Gastrocnemius medialis (tissue), 4 donors: ENCODE results near the gene PRDX3. TPM values are rescaled to one million over a fixed set of nuclear protein-coding genes. Genes with fewer than 3 reads are reported as not detected.
A peak's percentile ranks its signal among the peaks of the same experiment; 100 is the strongest.

ENCODE experiments used
- ATAC-seq, 2 donors: fragments of 150-250 bp; one replicate each; pipeline ENCODE4 v1.9.1; 2016
- DNase-seq, 2 donors: peaks; one replicate each; pipeline ENCODE4 v3.0.0-alpha.2; 2019
- H3K27ac ChIP-seq, 4 donors: fragments of 200-600 bp; sonication (generic); 1 replicate in 1 of 4; 2 replicates in 3 of 4; pipeline ENCODE4 v1.5.1; 2016 to 2018; ENCODE audit warnings: mild to moderate bottlenecking in 2 of 4, moderate library complexity in 1 of 4
- H3K27me3 ChIP-seq, 3 donors: fragments of 200-600 bp; sonication (generic) in 2 of 3; 1 replicate in 1 of 3; 2 replicates in 2 of 3; pipeline versions ENCODE4 v1.5.1 to v1.6.0; 2016 to 2019; ENCODE audit warnings: mild to moderate bottlenecking in 1 of 3, moderate library complexity in 1 of 3
- H3K36me3 ChIP-seq, 2 donors: fragments of 200-600 bp; sonication (generic) in 1 of 2; one replicate each; pipeline ENCODE4 v1.5.1; 2017 to 2018
- H3K4me1 ChIP-seq, 2 donors: fragments of 200-600 bp; sonication (generic) in 1 of 2; one replicate each; pipeline ENCODE4 v1.5.1; 2016 to 2017; ENCODE audit warnings: mild to moderate bottlenecking in 2 of 2
- H3K4me3 ChIP-seq, 4 donors: fragments of 200-600 bp; sonication (generic) in 3 of 4; 1 replicate in 1 of 4; 2 replicates in 3 of 4; pipeline ENCODE4 v1.5.1; 2016 to 2019; ENCODE audit warnings: mild to moderate bottlenecking in 2 of 4
- H3K9me3 ChIP-seq, 3 donors: fragments of 200-600 bp; sonication (generic) in 2 of 3; 1 replicate in 1 of 3; 2 replicates in 2 of 3; pipeline ENCODE4 v1.5.1; 2016 to 2019
- POLR2A ChIP-seq, 2 donors: fragments of 450-650 bp; IDR thresholded peaks; one replicate each; pipeline ENCODE4 v1.6.1; 2017; ENCODE audit warnings: antibody characterized with exemption in 2 of 2, mild to moderate bottlenecking in 2 of 2, moderate library complexity in 2 of 2
- in situ Hi-C, 4 donors: fragments of 200-750 bp; cut with MboI; loops; one replicate each; pipeline versions ENCODE4 v1.15.0 to v1.8.0; 2017; ENCODE audit warnings: low sequenced_read_pairs in 4 of 4
- intact Hi-C: fragments of 100-400 bp; cut with DNase I; formaldehyde crosslinking; loops from one replicate; pipeline ENCODE4 v1.15.1; 2023; ENCODE audit warnings: low total_unique reads
- total RNA-seq, 4 donors: library from RNA; depleted of rRNA; stranded (reverse); fragments of >200 nt; gene quantifications; one replicate each; pipeline versions ENCODE4 v1.1.0 to v1.2.3, GENCODE V29; 2016
- TF ChIP-seq, protein P1 (sequence below), 5 experiments: fragments of 450-650 bp in 3 of 5; fragments of 200-600 bp in 2 of 5; sonication (generic) in 2 of 5; IDR thresholded peaks in 4 of 5; conservative IDR thresholded peaks in 1 of 5; 1 replicate in 4 of 5; 2 replicates in 1 of 5; pipeline ENCODE4 v1.5.1; 2016 to 2019; ENCODE audit warnings: antibody characterized with exemption in 5 of 5, mild to moderate bottlenecking in 3 of 5, moderate library complexity in 3 of 5

PRDX3 gene
- total RNA-seq, 4 donors from 2014 or later = 227 to 342 (median 250) TPM

DNA sequence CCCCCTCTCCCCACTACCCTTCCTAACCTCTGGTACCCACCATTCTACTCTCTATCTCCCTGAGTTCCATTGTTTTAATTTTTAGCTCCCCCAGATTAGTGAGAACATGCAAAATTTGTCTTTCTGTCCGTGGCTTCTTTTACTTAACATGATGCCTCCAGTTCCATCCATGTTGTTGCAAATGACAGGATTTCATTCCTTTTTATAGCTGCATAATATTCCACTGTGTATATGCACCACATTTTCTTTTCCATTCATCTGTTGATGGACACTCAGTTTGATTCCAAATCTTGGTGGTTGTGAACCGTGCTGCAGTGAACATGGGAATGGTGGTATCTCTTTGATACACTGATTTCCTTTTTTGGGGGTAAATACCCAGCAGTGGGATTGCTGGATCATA is 52.7 kb downstream of the PRDX3 start:
- peaks cover 0 to 43% of the 10 kb centered on the region in 2 donors for H3K36me3 ChIP-seq
- H3K9me3 ChIP-seq = no peaks in the 10 kb centered on the region
- intact Hi-C loops = no loop called here
- DNase-seq (no peak), ATAC-seq (no peak)
- no peaks in the 10 kb centered on the region for H3K27me3 ChIP-seq
- H3K27ac ChIP-seq = no peak overlapping the region
- TF ChIP-seq POLR2A (IDR thresholded peaks at IDR 0.05) = no peak
- TF ChIP-seq, protein P1, sequence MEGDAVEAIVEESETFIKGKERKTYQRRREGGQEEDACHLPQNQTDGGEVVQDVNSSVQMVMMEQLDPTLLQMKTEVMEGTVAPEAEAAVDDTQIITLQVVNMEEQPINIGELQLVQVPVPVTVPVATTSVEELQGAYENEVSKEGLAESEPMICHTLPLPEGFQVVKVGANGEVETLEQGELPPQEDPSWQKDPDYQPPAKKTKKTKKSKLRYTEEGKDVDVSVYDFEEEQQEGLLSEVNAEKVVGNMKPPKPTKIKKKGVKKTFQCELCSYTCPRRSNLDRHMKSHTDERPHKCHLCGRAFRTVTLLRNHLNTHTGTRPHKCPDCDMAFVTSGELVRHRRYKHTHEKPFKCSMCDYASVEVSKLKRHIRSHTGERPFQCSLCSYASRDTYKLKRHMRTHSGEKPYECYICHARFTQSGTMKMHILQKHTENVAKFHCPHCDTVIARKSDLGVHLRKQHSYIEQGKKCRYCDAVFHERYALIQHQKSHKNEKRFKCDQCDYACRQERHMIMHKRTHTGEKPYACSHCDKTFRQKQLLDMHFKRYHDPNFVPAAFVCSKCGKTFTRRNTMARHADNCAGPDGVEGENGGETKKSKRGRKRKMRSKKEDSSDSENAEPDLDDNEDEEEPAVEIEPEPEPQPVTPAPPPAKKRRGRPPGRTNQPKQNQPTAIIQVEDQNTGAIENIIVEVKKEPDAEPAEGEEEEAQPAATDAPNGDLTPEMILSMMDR (IDR thresholded peaks at IDR 0.05 in 4 of 5, conservative IDR thresholded peaks at IDR 0.05 in 1 of 5) = no peak
- no peak overlapping the region for H3K4me3 ChIP-seq
- in situ Hi-C loops = no loop called here
- peaks cover 1 to 2% of the 10 kb centered on the region in 2 donors for H3K4me1 ChIP-seq

DNA sequence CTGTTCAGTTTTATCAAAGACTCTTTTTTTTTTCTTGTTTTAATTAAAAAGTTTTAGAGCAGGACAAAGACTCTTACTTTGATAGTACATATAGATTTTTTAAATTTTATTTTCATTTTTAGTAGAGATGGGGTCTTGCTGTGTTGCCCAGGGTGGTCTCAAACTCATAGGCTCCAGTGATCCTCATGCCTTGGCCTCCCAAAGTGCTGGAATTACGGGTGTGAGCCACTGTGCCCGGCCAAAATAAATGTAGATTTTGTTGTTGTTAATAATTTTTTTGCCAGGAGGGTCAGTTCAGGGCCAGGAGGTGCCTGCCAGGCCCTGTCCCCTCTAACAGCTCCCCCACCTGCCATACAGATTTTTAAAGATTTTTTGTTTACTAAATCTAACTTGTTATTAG is 57.7 kb downstream of the PRDX3 start:
- intact Hi-C loops (no loop called here), in situ Hi-C loops (no loop called here)
- Histone ChIP-seq H3K4me3 (peak overlapping the region in 2 of 4 donors; percentile 9 to 24), H3K27ac (peak overlapping the region; percentile 79 to 94 (median 84)), H3K4me1 (peaks cover 10 to 16% of the 10 kb centered on the region in 2 donors), H3K36me3 (peaks cover 0 to 41% of the 10 kb centered on the region in 2 donors), H3K9me3 (no peaks in the 10 kb centered on the region), H3K27me3 (no peaks in the 10 kb centered on the region)
- no peak for TF ChIP-seq POLR2A (IDR thresholded peaks at IDR 0.05)
- TF ChIP-seq, protein P1 (IDR thresholded peaks at IDR 0.05 in 4 of 5, conservative IDR thresholded peaks at IDR 0.05 in 1 of 5) = no peak
- no peak for ATAC-seq
- DNase-seq = no peak

DNA sequence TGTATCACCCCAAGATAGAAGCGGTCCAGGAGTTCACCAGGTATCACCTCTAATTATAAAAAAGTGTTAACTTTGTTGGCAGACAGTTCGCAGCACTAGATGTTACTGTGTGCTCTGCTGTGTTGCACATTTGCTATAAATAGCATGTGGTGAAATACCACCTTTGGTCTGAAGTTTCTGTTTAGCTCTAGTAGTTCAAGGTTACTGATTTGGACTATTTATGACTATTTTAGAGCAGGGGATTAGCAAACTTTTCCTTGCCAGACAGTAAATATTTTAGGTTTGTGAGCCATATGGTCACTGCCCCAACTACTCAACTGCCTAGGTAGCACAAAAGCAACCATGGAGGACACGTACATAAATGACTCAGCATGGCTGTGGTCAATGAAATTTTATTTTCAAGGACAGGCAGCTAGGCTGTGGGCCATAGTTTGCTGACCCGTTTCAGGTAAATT is 58.2 kb downstream of the PRDX3 start:
- H3K9me3 ChIP-seq = no peaks in the 10 kb centered on the region
- H3K4me3 ChIP-seq = peak overlapping the region in 2 of 4 donors; percentile 9 to 24
- intact Hi-C loops = no loop called here
- H3K4me1 ChIP-seq = peaks cover 10 to 16% of the 10 kb centered on the region in 2 donors
- H3K27me3 ChIP-seq = no peaks in the 10 kb centered on the region
- TF ChIP-seq POLR2A (IDR thresholded peaks at IDR 0.05) = no peak
- peaks cover 0 to 37% of the 10 kb centered on the region in 2 donors for H3K36me3 ChIP-seq
- DNase-seq (peak in 1 of 2 donors; percentile 30), ATAC-seq (peak; percentile 98)
- in situ Hi-C loops = no loop called here
- H3K27ac ChIP-seq = peak overlapping the region; percentile 79 to 94 (median 84)

DNA sequence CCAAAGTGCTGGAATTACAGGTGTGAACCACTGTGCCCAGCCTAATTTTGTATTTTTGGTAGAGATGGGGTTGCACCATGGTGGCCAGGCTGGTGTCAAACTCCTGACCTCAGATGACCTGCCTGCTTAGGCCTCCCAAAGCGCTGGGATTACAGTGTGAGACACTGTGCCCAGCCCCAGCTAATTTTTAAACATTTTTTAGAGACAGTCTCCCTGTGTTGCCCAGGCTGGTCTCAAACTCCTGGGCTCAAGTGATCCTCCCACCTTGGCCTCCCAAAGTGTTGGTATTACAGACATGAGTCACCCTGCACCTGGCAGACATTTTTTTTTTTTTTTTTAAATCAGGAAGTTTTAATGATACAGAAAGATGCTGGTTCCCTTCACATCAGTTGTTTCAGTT is 59.2 kb downstream of the PRDX3 start:
- TF ChIP-seq, protein P1 (IDR thresholded peaks at IDR 0.05 in 4 of 5, conservative IDR thresholded peaks at IDR 0.05 in 1 of 5) = no peak
- no peak for TF ChIP-seq POLR2A (IDR thresholded peaks at IDR 0.05)
- H3K36me3 ChIP-seq = peaks cover 0 to 37% of the 10 kb centered on the region in 2 donors
- DNase-seq (no peak), ATAC-seq (no peak)
- in situ Hi-C loops (no loop called here), intact Hi-C loops (no loop called here)
- H3K27me3 ChIP-seq = no peaks in the 10 kb centered on the region
- H3K9me3 ChIP-seq = no peaks in the 10 kb centered on the region
- H3K27ac ChIP-seq = peak overlapping the region; percentile 79 to 94 (median 84)
- H3K4me3 ChIP-seq = no peak overlapping the region
- peaks cover 11 to 16% of the 10 kb centered on the region in 2 donors for H3K4me1 ChIP-seq

DNA sequence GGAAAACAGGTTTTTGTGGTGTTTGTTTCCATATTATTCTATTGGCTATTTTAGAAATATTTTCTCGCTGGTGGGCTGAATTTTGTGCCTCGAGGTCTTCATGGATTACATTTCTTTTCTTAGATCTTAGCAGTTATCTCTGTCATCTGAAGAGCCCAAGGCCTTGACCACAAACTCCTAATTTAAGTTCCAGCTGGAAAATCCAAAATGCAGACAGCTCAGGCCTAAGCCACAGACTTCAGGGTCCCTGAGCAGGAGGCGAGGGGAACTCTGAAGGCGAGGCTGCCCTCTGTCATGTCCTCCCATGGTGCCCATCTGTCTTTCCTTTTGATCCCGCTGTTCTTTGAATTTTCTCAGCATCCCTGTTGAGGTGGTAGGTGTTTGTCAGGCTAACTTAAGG is 60.4 kb downstream of the PRDX3 start:
- in situ Hi-C loops (no loop called here), intact Hi-C loops (no loop called here)
- Histone ChIP-seq H3K27me3 (no peaks in the 10 kb centered on the region), H3K4me1 (peaks cover 21 to 22% of the 10 kb centered on the region in 2 donors), H3K9me3 (no peaks in the 10 kb centered on the region), H3K4me3 (no peak overlapping the region), H3K36me3 (peaks cover 0 to 35% of the 10 kb centered on the region in 2 donors), H3K27ac (peak overlapping the region in 3 of 4 donors; percentile 5 to 90 (median 25))
- DNase-seq (no peak), ATAC-seq (no peak)
- TF ChIP-seq, protein P1 (IDR thresholded peaks at IDR 0.05 in 4 of 5, conservative IDR thresholded peaks at IDR 0.05 in 1 of 5) = no peak
- TF ChIP-seq POLR2A (IDR thresholded peaks at IDR 0.05) = no peak

Other genes starting within 250 kb of the PRDX3 start
- 10 to 100 TPM; 10.5 to 25.2 (median 17.4) TPM for gene NANOS1, start 149.1 kb downstream of the PRDX3 start, total RNA-seq
- gene EIF3A, start 98.0 kb downstream of the PRDX3 start, total RNA-seq = 100 to 1,000 TPM; 136 to 240 (median 191) TPM
- 10 to 100 TPM; 25.7 to 59.5 (median 43.7) TPM for gene DENND10, start 74.7 kb downstream of the PRDX3 start, total RNA-seq
- gene SFXN4, start 13.1 kb downstream of the PRDX3 start, total RNA-seq = 10 to 100 TPM; 25.6 to 69.7 (median 39.8) TPM
- 10 to 100 TPM in 1 of 4 donors, 1 to 10 TPM in 3; 6.2 to 12.5 (median 9.1) TPM for gene GRK5, start 28.8 kb upstream of the PRDX3 start, total RNA-seq